NCI-H187 treated with DMSO at 0.1 percent for 48 hours (cell line): ENCODE measurements around the gene RSPRY1.
"Not testable (repeated sequence)": the region's sequence is repeated elsewhere in the genome, so short reads cannot be mapped to it uniquely, and the experiment has no call there.

ENCODE experiments used
- DNase-seq: peaks from one replicate; lab custom pipeline; 2025; lab: John Stamatoyannopoulos, UW

The RSPRY1 gene

DNA sequence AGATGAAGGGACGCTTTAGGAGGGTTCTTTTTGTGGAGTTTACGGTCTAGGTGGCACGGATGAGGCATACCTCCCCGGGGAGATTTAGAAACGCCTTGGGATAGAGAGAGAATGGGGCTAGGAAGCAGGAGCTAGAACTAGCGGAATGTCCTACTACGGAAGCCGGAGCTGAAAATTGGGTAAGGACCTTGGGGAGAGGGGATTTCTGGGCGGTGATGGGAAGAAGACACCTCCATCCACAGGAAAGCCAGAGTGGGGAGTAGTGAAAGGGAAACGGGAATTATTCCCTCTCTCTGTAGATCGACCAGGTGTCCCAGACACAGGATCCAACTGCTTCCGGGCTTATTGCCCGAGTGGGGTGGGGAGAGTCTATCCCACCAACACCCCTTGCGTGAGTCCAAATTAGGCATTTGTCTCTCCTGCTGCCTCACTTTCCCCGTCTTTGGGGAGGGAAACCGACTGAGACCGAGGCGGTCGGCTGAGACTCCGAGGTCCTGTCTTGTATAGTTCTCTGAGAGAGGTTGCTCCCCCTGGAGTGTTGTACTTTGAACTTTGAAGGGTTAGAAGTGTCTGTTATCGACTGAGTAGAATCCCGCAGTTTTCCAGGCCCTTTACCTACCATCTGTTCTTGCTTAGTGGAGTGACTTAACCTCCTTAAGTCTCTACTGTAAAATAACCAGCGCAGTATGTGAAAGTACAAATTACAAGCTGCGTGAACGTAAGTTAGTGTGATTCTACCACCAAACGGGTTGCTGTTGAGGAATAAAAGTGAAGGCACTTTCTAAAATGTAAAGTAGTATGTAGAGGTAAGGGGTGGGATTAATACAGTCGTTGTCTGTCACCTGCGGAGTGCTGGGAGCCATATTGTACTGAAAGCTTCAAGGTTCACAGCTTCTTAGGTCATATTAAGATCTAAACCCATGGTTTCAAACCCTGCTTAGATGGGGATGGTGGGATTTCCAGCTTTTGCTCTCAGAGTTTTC is 1.0 kb downstream of the RSPRY1 start:
- DNase-seq: no peak

GRCh38 chr16:57187902-57188710 is 2.0 kb downstream of the RSPRY1 start:
- not testable (repeated sequence) for DNase-seq

- no peak for DNase-seq
Observed at GRCh38 chr16:57188711-57189002, 2.5 kb downstream of the RSPRY1 start.

- DNase-seq: not testable (repeated sequence)
Observed at GRCh38 chr16:57189527-57189926, 3.4 kb downstream of the RSPRY1 start.

DNA sequence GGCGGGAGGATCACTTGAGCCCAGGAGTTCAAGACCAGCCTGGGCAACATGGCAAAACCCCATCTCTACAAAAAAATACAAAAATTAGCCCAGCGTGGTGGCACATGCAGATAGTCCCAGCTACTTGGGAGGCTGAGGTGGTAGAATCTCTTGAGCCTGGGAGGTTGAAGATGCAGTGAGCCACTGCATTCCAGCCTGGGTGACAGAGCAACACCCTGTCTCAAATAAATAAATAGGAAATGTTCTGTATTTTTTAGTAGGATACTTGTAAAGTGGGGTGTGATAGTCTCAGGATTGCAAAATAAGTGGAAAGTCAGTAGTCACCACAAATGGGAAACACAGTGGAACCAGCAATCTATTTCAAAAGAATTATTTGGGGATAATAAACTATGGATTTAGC is 4.0 kb downstream of the RSPRY1 start:
- DNase-seq: no peak

DNA sequence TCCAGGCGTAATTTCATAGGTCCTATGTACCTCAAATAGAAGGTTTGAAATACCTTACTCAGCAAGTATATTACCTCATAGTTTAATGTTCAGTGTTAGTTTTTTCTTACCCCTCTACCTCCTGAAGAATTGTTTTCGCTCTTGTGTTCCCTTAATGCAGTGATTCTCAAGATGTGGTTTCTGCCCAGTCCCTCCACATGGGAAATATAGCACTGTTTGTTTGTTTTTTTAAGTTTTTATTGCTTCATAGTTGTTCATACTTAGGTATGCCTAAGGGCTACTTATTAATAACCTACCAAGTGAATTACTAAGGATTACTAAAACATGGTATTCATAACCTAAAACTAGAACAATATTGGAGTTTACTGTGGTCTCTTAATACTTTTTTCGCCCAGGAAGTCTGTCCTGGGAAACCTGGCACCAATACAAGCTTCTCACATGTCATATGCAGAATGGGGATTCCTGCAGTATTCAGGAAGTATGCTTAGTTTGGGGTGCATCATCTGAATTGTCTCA is 5.0 kb downstream of the RSPRY1 start:
- no peak for DNase-seq

DNA sequence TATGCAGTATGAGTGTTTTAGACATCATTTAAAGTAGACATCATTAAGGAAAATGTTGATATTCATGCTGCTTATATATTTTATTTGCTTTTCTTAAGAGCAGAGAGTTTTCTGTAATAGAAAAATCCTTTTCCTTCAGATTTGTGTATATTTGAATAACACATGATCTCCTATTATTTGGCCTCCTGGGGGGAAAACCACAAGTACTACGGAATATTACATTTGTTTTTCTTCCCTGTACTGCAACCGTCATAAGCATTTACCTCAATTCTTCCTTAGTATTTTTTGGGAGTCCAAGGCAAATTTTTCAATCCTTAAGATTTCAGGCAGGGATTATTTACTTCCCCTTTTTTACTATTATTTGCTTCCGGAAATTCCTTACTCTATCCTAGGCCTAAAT is 6.0 kb downstream of the RSPRY1 start:
- DNase-seq: no peak

- no peak for DNase-seq
Observed at GRCh38 chr16:57192720-57193486, 6.8 kb downstream of the RSPRY1 start.

- no peak for DNase-seq
Observed at GRCh38 chr16:57194512-57194911, 8.4 kb downstream of the RSPRY1 start.

DNA sequence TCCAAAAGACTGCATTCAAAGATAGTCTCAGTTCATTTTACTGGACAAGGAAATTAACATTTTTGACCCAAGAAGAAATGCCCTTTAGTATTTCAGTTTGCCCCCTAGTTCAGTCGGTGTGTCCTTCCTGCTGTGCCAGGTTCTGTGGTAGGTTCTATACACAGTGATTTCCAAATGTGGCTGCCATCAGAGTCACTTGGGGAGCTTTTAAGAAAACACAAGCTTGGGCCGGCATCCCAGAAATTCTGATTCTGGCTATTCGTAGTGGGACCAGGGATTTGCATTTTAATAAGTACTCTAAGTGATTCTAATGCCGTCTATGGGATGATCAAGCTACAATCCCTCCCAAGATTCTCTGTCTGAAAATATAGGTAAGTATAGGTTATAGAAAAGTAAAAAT is 10.2 kb downstream of the RSPRY1 start:
- DNase-seq: no peak

DNA sequence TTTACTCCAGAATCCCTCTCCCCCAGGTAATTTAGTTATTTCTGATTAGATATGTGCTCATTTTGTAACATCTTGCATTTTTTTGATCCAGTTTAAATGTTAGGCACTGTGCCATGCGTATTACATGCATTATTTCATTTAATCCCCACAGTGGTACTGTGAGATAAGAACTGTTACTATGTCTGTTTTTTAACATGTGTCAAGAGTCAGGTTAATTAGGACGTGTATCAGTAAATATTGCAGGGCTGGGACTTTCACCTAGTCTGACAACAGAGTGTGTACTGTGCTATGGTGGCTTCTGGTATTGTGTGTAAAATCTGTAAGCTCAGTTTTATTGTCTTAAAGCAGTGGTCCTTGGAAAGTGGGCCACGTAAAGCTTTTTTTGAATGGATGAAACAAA is 10.6 kb downstream of the RSPRY1 start:
- no peak for DNase-seq

- DNase-seq: not testable (repeated sequence)
Observed at GRCh38 chr16:57200321-57200720, 14.2 kb downstream of the RSPRY1 start.

DNA sequence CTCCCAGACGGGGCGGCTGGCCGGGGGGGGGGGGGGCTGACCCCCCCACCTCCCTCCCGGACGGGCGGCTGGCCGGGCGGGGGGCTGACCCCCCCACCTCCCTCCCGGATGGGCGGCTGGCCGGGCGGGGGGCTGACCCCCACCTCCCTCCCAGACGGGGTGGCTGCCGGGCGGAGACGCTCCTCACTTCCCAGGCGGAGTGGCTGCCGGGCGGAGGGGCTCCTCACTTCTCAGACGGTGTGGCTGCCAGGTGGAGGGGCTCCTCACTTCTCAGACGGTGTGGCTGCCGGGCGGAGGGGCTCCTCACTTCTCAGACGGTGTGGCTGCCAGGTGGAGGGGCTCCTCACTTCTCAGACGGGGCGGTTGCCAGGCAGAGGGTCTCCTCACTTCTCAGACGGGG is 14.8 kb downstream of the RSPRY1 start:
- not testable (repeated sequence) for DNase-seq

- no peak for DNase-seq
Observed at GRCh38 chr16:57202095-57202886, 16.2 kb downstream of the RSPRY1 start.

- no peak for DNase-seq
Observed at GRCh38 chr16:57203451-57203850, 17.3 kb downstream of the RSPRY1 start.

DNA sequence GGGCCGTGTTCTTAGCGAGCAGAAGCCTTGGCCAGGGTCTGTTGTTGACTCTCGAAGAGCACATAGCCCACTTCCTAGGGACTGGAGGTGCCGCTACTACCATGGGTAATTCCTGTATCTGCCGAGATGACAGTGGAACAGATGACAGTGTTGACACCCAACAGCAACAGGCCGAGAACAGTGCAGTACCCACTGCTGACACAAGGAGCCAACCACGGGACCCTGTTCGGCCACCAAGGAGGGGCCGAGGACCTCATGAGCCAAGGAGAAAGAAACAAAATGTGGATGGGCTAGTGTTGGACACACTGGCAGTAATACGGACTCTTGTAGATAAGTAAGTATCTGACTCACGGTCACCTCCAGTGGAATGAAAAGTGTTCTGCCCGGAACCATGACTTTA is 18.5 kb downstream of the RSPRY1 start:
- no peak for DNase-seq

GRCh38 chr16:57208926-57209325 is 22.8 kb downstream of the RSPRY1 start:
- no peak for DNase-seq

- no peak for DNase-seq
Observed at GRCh38 chr16:57209780-57210179, 23.7 kb downstream of the RSPRY1 start.

GRCh38 chr16:57213462-57213861 is 27.3 kb downstream of the RSPRY1 start:
- DNase-seq: no peak

DNA sequence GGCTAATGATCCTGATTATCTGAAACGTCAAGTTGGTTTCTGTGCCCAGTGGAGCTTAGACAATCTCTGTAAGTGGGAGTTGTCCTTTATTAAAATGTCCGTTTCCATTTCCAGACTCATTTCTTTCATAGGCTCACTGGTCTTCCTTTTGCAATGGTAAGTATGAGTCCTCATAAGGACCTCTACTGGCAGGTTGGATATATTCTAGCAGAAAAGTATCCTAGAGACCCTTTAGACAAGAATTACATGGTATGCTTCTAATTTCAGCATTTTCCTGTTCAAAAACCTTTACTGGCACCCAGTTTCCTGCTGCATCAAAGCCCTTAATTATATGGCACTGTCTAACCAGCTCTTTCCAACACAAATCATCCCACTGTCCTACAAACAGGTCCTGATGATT is 30.8 kb downstream of the RSPRY1 start:
- DNase-seq: no peak

DNA sequence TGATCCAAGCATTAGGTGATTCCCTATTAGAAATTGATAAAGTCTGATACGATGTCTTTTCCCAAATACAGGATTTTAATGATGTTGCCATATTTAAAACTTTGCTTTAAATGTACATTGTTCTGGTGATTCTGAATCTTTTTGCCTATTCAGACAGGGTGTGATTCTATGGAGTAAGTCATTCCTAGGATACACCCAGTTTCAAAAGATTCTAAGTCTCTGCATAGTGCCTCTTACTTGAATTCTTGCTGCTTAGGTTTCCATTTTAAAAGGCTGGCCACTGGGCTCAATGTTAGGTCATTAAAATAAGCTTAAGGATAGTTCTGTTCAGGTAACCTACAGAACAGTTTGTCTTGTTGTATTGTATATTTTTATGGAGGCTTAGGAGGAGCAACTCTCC is 36.9 kb downstream of the RSPRY1 start:
- DNase-seq: no peak
